Breast epithelium (tissue), 4 donors: Measurements from ENCODE around the gene FHIP2A. TPM values are rescaled to one million over a fixed set of nuclear protein-coding genes. Genes with fewer than 3 reads are reported as not detected.
"Not testable (repeated sequence)": the region's sequence is repeated elsewhere in the genome, so short reads cannot be mapped to it uniquely, and the experiment has no call there.

Experiments used
- DNase-seq, 2 donors: peaks; one replicate each; pipeline ENCODE4 v3.0.0-alpha.2; 2019; ENCODE audit warnings: low spot score in 2 of 2
- H3K27ac ChIP-seq, 2 donors: fragments of 200-600 bp; sonication (generic) in 1 of 2; one replicate each; pipeline ENCODE4 v1.5.1; 2016 to 2019; ENCODE audit warnings: mild to moderate bottlenecking in 1 of 2
- H3K27me3 ChIP-seq, 2 donors: fragments of 200-600 bp; sonication (generic) in 1 of 2; one replicate each; pipeline versions ENCODE4 v1.5.1 to v1.6.0; 2017 to 2019; ENCODE audit warnings: control low read depth in 1 of 2, mild to moderate bottlenecking in 1 of 2
- H3K36me3 ChIP-seq: fragments of 200-600 bp; one replicate; pipeline ENCODE4 v1.5.1; 2019
- H3K4me1 ChIP-seq, 2 donors: fragments of 200-600 bp; sonication (generic); one replicate each; pipeline ENCODE4 v1.5.1; 2016 to 2019; ENCODE audit warnings: control low read depth in 1 of 2
- H3K4me3 ChIP-seq, 3 donors: fragments of 200-600 bp; sonication (generic); 1 replicate in 2 of 3; 2 replicates in 1 of 3; pipeline ENCODE4 v1.5.1; 2016 to 2019; ENCODE audit warnings: mild to moderate bottlenecking in 3 of 3, moderate library complexity in 2 of 3
- H3K9me3 ChIP-seq, 2 donors: fragments of 200-600 bp; sonication (generic) in 1 of 2; one replicate each; pipeline ENCODE4 v1.5.1; 2016 to 2019; ENCODE audit warnings: control low read depth in 1 of 2
- POLR2A ChIP-seq: fragments of 450-650 bp; IDR thresholded peaks from one replicate; pipeline ENCODE4 v1.6.1; 2016; ENCODE audit warnings: antibody characterized with exemption, mild to moderate bottlenecking, moderate library complexity
- POLR2AphosphoS5 ChIP-seq, 3 donors: sonication (generic); formaldehyde crosslinking; IDR thresholded peaks; one replicate each; pipeline ENCODE4 v1.6.1; 2017; ENCODE audit warnings: antibody characterized with exemption in 3 of 3
- intact Hi-C: fragments of 100-400 bp; cut with DNase I; formaldehyde crosslinking; loops from one replicate; pipeline ENCODE4 v1.15.1; 2023; ENCODE audit warnings: low total_unique reads
- total RNA-seq, 3 donors: library from RNA; depleted of rRNA; stranded (reverse); fragments of >200 nt; gene quantifications; one replicate each; pipeline ENCODE4 v1.1.0, GENCODE V29; 2016
- TF ChIP-seq, protein P1 (sequence below), 3 donors: fragments of 450-650 bp; IDR thresholded peaks; one replicate each; pipeline ENCODE4 v1.5.1; 2016 to 2017; ENCODE audit warnings: antibody characterized with exemption in 3 of 3, mild to moderate bottlenecking in 3 of 3, moderate library complexity in 3 of 3

The FHIP2A gene, protein sequence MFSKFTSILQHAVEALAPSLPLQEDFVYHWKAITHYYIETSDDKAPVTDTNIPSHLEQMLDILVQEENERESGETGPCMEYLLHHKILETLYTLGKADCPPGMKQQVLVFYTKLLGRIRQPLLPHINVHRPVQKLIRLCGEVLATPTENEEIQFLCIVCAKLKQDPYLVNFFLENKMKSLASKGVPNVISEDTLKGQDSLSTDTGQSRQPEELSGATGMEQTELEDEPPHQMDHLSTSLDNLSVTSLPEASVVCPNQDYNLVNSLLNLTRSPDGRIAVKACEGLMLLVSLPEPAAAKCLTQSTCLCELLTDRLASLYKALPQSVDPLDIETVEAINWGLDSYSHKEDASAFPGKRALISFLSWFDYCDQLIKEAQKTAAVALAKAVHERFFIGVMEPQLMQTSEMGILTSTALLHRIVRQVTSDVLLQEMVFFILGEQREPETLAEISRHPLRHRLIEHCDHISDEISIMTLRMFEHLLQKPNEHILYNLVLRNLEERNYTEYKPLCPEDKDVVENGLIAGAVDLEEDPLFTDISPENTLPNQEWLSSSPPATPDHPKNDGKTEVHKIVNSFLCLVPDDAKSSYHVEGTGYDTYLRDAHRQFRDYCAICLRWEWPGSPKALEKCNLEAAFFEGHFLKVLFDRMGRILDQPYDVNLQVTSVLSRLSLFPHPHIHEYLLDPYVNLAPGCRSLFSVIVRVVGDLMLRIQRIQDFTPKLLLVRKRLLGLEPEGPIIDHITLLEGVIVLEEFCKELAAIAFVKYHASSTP
- 10 to 100 TPM; 28.2 to 32.3 (median 31.0) TPM for total RNA-seq

DNA sequence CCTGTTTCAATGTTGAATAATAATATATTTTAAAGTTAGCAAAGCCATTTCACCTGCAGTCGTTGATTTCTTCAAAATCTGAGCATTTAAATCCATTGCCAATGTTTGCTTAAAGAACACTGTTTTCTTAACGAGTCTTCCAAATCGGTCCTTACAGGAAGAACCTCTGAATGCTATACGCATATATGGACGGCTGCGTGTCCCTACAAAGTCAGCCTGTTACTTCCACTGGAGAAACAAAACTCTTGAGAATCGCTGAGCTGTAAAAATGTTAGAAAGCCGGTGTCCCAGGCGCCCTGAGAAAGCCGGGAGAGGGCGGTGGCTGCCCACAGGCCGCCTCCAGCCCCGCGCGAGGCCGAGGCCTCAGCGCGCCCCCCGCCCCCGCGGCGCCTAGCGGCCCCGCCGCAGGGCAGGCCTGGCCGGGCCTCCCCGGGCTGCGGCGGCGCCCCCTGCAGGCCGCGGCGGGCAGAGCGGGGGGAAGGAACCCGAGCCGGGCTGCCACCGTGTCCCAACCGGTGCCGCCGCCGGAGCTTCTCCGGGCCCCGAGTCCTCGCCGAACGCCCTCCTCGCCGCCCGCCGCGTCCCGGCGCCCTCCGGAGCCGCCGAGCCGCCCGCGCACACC lies at the start of gene FHIP2A:
TSS of gene FHIP2A (plus strand) at position 488 of the 622 bp plus-strand sequence. CDS start 299 bp downstream, outside the sequence.
- H3K9me3 ChIP-seq, result no peaks in the 10 kb centered on the region
- H3K36me3 ChIP-seq, result no peaks in the 10 kb centered on the region
- H3K27me3 ChIP-seq, result no peaks in the 10 kb centered on the region
- peak; percentile 46 to 65 for DNase-seq
- TF ChIP-seq POLR2A, result no peak
- no peak for TF ChIP-seq POLR2AphosphoS5 (IDR thresholded peaks at IDR 0.05)
- TF ChIP-seq, protein P1, sequence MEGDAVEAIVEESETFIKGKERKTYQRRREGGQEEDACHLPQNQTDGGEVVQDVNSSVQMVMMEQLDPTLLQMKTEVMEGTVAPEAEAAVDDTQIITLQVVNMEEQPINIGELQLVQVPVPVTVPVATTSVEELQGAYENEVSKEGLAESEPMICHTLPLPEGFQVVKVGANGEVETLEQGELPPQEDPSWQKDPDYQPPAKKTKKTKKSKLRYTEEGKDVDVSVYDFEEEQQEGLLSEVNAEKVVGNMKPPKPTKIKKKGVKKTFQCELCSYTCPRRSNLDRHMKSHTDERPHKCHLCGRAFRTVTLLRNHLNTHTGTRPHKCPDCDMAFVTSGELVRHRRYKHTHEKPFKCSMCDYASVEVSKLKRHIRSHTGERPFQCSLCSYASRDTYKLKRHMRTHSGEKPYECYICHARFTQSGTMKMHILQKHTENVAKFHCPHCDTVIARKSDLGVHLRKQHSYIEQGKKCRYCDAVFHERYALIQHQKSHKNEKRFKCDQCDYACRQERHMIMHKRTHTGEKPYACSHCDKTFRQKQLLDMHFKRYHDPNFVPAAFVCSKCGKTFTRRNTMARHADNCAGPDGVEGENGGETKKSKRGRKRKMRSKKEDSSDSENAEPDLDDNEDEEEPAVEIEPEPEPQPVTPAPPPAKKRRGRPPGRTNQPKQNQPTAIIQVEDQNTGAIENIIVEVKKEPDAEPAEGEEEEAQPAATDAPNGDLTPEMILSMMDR (IDR thresholded peaks at IDR 0.05), result peak in 1 of 3 donors; percentile 94
- H3K4me1 ChIP-seq, result peaks cover 0 to 19% of the 10 kb centered on the region in 2 donors
- peak within 1 kb of the TSS; percentile 97 to 98 for H3K27ac ChIP-seq
- intact Hi-C loops, result no loop called here
- peak within 1 kb of the TSS; percentile 88 to 91 (median 91) for H3K4me3 ChIP-seq

- DNase-seq, result no peak
- TF ChIP-seq POLR2A (no peak), POLR2AphosphoS5 (IDR thresholded peaks at IDR 0.05) (no peak)
- TF ChIP-seq, protein P1 (IDR thresholded peaks at IDR 0.05), result no peak
- no peaks in the 10 kb centered on the region for H3K36me3 ChIP-seq
- intact Hi-C loops, result loop anchor here (10.0 kb wide), 1 partner anchor 218 kb away; no protein-coding TSS in a partner anchor
- H3K4me1 ChIP-seq, result no peaks in the 10 kb centered on the region
- H3K9me3 ChIP-seq, result no peaks in the 10 kb centered on the region
- no peak overlapping the region for H3K4me3 ChIP-seq
- H3K27me3 ChIP-seq, result no peaks in the 10 kb centered on the region
- no peak overlapping the region for H3K27ac ChIP-seq
Observed at GRCh38 chr10:114772496-114773196, 48.9 kb upstream of the FHIP2A start.

DNA sequence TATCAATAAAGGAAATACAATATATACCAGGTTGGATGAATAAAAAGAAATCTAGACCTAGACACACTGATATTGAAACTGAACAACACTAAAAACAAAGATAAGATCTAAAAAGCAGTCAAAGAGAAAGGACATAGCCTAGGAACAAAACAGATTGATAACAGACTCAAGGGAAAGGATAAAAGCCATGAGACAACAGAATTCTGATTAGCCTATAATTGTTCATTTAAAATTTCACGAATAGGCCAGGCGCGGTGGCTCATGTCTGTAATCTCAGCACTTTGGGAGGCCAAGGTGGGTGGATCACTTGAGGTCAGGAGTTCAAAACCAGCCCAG lies 48.4 kb upstream of the FHIP2A start:
- no peaks in the 10 kb centered on the region for H3K9me3 ChIP-seq
- intact Hi-C loops, result loop anchor here (10.0 kb wide), 1 partner anchor 218 kb away; no protein-coding TSS in a partner anchor
- H3K4me3 ChIP-seq, result no peak overlapping the region
- no peak for DNase-seq
- H3K36me3 ChIP-seq, result no peaks in the 10 kb centered on the region
- TF ChIP-seq POLR2AphosphoS5 (IDR thresholded peaks at IDR 0.05), result no peak
- no peak for TF ChIP-seq POLR2A
- TF ChIP-seq, protein P1 (IDR thresholded peaks at IDR 0.05), result no peak
- no peak overlapping the region for H3K27ac ChIP-seq
- no peaks in the 10 kb centered on the region for H3K27me3 ChIP-seq
- H3K4me1 ChIP-seq, result no peaks in the 10 kb centered on the region

GRCh38 chr10:114775082-114775481 lies 46.5 kb upstream of the FHIP2A start:
- intact Hi-C loops, result loop anchor here (10.0 kb wide), 1 partner anchor 220 kb away; no protein-coding TSS in a partner anchor
- not testable (repeated sequence) for H3K4me1 ChIP-seq, H3K36me3 ChIP-seq, DNase-seq, H3K27ac ChIP-seq, H3K4me3 ChIP-seq, H3K27me3 ChIP-seq, H3K9me3 ChIP-seq

GRCh38 chr10:114777415-114777814 lies 44.2 kb upstream of the FHIP2A start:
- Histone ChIP-seq H3K27me3 (no peaks in the 10 kb centered on the region), H3K9me3 (no peaks in the 10 kb centered on the region), H3K4me3 (no peak overlapping the region), H3K36me3 (no peaks in the 10 kb centered on the region), H3K27ac (no peak overlapping the region), H3K4me1 (no peaks in the 10 kb centered on the region)
- intact Hi-C loops, result loop anchor here (10.0 kb wide), 1 partner anchor 223 kb away; no protein-coding TSS in a partner anchor
- no peak for DNase-seq
- TF ChIP-seq, protein P1 (IDR thresholded peaks at IDR 0.05), result no peak
- TF ChIP-seq POLR2AphosphoS5 (IDR thresholded peaks at IDR 0.05) (no peak), POLR2A (no peak)
